Neural crest cell (in vitro differentiated cells): ENCODE results near the gene DUSP1. TPM values are rescaled to one million over a fixed set of nuclear protein-coding genes. Genes with fewer than 3 reads are reported as not detected.
A peak's percentile ranks its signal among the peaks of the same experiment; 100 is the strongest.

Experiments used
- DNase-seq: peaks from one replicate; pipeline ENCODE4 v3.0.0; 2021; ENCODE audit warnings: low read depth, mixed read lengths, low spot score
- H3K27ac Mint-ChIP-seq: one replicate; pipeline ENCODE4 v1.8.0; 2021; ENCODE audit warnings: mild to moderate bottlenecking, mixed read lengths; ENCODE audit not compliant: unreplicated experiment
- H3K27me3 Mint-ChIP-seq: 2 replicates; pipeline ENCODE4 v1.8.0; 2021; ENCODE audit warnings: low read depth, mild to moderate bottlenecking, mixed read lengths
- H3K36me3 Mint-ChIP-seq: 2 replicates; pipeline ENCODE4 v1.8.0; 2021; ENCODE audit warnings: low read depth, mild to moderate bottlenecking, mixed read lengths
- H3K4me1 Mint-ChIP-seq: 2 replicates; pipeline ENCODE4 v1.8.0; 2021; ENCODE audit warnings: mixed read lengths
- H3K4me3 Mint-ChIP-seq: one replicate; pipeline ENCODE4 v1.8.0; 2021; ENCODE audit warnings: mild to moderate bottlenecking, mixed read lengths
- H3K9me3 Mint-ChIP-seq: 2 replicates; pipeline ENCODE4 v1.8.0; 2021; ENCODE audit warnings: mixed read lengths
- total RNA-seq: library from RNA; stranded (reverse); gene quantifications from 2 replicates; pipeline ENCODE4 v1.2.1, GENCODE V29; 2021
- TF ChIP-seq, protein P1 (sequence below): fragments of 200-600 bp; sonication (generic); conservative IDR thresholded peaks from 2 replicates; pipeline ENCODE4 v1.5.0; 2021; ENCODE audit warnings: antibody characterized with exemption, mild to moderate bottlenecking

Gene DUSP1
- total RNA-seq, 1 donor from 2014 or later: 20.9 TPM

GRCh38 chr5:172758077-172758833 lies 12.7 kb downstream of the DUSP1 start:
- Mint-ChIP-seq H3K27me3 (peaks cover 5% of the 10 kb centered on the region), H3K4me3 (peak overlapping the region; percentile 38), H3K27ac (no peak overlapping the region), H3K36me3 (no peaks in the 10 kb centered on the region), H3K9me3 (peaks cover 15% of the 10 kb centered on the region), H3K4me1 (peaks cover 15% of the 10 kb centered on the region)
- DNase-seq: no peak
- TF ChIP-seq, protein P1, sequence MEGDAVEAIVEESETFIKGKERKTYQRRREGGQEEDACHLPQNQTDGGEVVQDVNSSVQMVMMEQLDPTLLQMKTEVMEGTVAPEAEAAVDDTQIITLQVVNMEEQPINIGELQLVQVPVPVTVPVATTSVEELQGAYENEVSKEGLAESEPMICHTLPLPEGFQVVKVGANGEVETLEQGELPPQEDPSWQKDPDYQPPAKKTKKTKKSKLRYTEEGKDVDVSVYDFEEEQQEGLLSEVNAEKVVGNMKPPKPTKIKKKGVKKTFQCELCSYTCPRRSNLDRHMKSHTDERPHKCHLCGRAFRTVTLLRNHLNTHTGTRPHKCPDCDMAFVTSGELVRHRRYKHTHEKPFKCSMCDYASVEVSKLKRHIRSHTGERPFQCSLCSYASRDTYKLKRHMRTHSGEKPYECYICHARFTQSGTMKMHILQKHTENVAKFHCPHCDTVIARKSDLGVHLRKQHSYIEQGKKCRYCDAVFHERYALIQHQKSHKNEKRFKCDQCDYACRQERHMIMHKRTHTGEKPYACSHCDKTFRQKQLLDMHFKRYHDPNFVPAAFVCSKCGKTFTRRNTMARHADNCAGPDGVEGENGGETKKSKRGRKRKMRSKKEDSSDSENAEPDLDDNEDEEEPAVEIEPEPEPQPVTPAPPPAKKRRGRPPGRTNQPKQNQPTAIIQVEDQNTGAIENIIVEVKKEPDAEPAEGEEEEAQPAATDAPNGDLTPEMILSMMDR: no peak

GRCh38 chr5:172757394-172758010 lies 13.5 kb downstream of the DUSP1 start:
- peak overlapping the region; percentile 91 for H3K27ac Mint-ChIP-seq
- peaks cover 5% of the 10 kb centered on the region for H3K27me3 Mint-ChIP-seq
- no peak overlapping the region for H3K4me3 Mint-ChIP-seq
- H3K36me3 Mint-ChIP-seq: no peaks in the 10 kb centered on the region
- peaks cover 15% of the 10 kb centered on the region for H3K9me3 Mint-ChIP-seq
- no peak for DNase-seq
- TF ChIP-seq, protein P1: no peak
- peaks cover 15% of the 10 kb centered on the region for H3K4me1 Mint-ChIP-seq

DNA sequence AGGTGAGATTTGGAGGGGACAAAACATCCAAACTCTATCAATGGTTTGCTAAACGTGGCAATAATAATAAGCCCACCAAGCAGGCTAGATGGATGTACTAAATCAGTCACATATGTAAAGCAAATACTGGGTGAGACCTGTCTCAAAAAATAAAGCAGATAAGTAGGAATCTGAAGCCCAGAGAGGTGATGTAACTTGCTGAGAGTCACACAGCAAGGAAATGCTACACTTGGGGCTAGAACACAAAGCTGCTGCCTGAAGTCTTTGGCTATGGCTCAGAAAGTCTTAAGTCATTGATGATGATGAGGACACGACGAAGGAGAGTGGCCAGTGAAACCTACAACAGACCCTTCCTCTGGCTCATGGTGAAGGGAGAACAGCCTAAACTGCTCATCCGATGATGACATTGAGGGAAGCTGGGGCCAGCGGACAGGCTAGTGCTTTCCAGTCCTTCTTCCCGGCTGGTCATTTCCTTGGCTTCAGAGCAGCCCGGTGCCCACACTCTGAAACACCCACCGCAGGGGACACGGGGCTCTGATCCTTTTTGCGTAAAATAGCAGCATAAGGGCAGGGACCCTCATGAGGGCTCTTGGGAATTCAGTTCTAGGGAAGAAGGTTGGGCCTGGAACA lies 14.1 kb downstream of the DUSP1 start:
- peaks cover 5% of the 10 kb centered on the region for H3K27me3 Mint-ChIP-seq
- H3K4me1 Mint-ChIP-seq: peaks cover 15% of the 10 kb centered on the region
- H3K9me3 Mint-ChIP-seq: peaks cover 15% of the 10 kb centered on the region
- no peak for DNase-seq
- no peak overlapping the region for H3K27ac Mint-ChIP-seq
- no peak overlapping the region for H3K4me3 Mint-ChIP-seq
- H3K36me3 Mint-ChIP-seq: no peaks in the 10 kb centered on the region
- TF ChIP-seq, protein P1: no peak

- H3K9me3 Mint-ChIP-seq: peaks cover 6% of the 10 kb centered on the region
- H3K36me3 Mint-ChIP-seq: no peaks in the 10 kb centered on the region
- H3K27me3 Mint-ChIP-seq: no peaks in the 10 kb centered on the region
- H3K27ac Mint-ChIP-seq: no peak overlapping the region
- H3K4me1 Mint-ChIP-seq: peaks cover 16% of the 10 kb centered on the region
- no peak for DNase-seq
- TF ChIP-seq, protein P1: no peak
- no peak overlapping the region for H3K4me3 Mint-ChIP-seq
These were observed 16.2 kb downstream of the DUSP1 start for GRCh38 chr5:172754596-172755356.

- H3K36me3 Mint-ChIP-seq: no peaks in the 10 kb centered on the region
- peaks cover 2% of the 10 kb centered on the region for H3K9me3 Mint-ChIP-seq
- H3K4me1 Mint-ChIP-seq: peaks cover 17% of the 10 kb centered on the region
- H3K27me3 Mint-ChIP-seq: no peaks in the 10 kb centered on the region
- no peak overlapping the region for H3K27ac Mint-ChIP-seq
- H3K4me3 Mint-ChIP-seq: no peak overlapping the region
- DNase-seq: no peak
- TF ChIP-seq, protein P1: no peak
These were observed 17.9 kb downstream of the DUSP1 start for GRCh38 chr5:172753101-172753500.
